GM03348 (cell line): Measurements from ENCODE around the gene MIDN.

Experiments used
- DNase-seq: peaks from one replicate; pipeline ENCODE4 v3.0.0; 2012; ENCODE audit warnings: low spot score

MIDN gene

DNA sequence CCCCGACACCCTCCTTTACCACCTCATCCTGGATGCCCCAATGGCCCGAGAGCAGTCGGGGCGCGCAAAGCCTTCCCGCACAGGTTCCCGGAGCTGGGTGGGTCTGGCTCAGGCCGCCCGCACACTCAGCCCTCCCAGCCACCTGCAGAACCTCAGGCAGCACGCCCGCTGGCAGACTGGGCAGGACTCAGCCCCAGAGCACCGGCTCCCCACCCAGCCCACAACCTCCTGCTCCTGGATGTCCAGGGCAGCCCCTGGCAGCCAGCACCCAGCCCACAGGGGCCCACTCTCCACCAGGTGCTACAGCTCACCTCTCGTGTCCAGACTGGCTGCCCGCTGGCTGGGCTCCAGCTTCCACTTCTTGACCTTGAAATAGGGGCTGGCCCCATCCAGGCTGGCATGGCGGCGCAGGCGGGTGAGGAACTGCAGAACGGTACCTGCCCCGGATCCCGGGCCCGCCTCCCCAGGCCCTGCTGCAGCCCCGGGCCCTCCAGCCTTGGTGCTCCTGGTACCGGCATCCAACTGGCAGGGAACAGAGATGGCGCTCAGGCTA lies 15.2 kb upstream of the MIDN start:
- no peak for DNase-seq

DNA sequence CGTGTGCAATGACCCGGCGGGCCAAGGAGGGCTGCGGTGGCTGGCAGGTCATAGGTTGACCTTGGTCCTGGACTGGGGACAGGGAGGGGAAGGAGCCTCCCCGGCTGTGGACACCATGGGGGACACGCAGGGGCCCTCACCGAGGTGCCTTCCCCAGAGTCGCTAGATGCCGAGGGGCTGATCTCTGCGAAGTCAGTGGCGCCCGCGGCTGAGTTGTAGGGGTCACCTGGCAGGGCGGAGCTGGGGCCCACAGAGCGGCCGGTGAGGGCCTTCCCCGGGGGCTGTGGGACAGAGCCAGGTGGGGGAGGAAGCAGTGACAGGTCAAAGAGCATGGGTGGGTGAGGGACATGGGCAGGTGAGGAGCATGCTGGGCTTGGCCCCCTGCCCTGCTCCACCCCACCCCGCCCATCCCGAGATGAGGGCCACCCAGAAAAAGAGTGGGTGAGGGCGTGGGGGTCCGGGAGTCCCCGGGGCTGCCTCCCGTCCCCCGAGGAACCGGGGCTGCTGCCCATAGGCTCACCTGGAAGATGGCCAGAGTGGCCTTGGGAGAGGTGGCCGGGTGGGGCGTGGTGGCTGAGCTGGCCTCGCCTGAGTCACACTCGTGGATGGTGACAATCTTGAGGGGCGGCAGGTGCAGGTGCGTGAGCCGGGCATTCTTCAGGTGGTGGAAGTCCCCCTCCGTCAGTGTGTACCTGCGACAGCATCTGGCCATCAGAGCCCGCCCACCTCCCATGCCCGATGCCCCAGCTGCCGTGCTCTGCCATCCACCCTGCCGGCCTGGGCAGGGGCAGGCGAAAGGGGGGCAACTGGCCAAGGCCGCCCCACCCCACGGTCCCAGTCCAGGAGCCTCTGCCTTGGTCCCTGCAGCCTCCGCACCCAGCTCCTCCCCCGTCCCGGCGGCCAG lies 14.1 kb upstream of the MIDN start:
- no peak for DNase-seq

DNA sequence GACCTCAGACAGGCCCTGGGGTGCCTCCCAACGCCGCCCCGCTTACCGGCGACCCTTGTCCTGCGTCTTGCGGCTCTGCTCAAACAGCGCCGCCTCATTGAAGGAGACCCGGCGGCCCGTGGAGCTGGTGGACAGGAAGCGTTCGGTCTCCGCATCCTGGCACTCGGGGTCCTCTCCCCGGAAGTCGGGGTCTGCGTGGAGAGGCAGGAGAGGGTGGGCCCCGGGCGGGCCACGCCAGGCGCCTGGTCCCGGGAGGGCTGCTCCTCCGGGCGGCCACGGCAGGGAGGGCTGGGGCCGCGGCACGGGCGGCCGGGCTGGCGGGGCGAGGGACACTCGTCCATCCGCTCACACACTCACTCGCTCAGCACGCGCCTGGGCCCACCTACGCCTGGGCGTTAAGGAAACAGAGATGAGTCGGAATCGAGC lies 13.4 kb upstream of the MIDN start:
- no peak for DNase-seq

DNA sequence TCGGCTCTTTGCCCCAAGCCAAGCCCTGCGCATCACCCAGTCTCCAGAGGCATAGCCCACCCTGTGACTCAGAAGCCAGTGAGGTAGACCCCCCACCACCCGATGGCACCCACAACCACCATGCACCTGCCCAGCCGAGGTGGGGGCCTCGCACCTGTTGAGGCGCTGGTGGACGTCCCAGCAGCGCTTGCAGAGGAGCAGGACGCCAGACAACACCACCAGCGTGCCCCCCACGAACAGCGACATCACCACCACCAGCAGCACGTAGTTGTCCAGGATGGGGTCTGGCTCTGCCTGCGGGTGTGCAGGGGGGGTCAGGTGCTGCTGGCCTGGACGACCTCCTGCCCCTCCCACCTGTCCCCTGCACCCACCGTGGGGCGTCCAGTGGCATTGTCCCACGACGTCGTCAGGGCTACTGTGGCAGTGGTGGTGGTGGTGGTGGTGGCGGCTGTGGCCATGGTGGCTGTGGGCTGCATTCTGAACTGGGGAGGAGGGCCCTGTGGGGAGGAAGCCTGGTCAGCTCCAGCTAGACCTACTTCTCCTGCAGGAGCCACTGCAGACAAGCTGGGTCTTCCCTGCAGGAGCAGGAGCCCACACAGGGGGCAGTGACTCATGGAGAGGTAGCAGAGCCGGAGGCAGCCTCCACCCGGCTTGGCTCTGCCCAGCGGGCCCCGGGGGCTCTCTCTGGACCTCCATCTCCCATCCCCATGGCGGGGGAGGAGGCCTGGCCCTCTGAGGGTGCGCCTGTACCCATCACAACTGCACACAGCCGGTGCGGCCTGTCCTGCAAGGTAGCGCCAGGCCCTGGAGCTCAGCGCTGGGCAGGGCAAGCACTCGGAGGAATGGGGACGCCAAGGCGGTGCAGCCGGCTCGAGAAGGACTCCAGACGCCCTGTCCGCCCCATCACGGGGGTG lies 12.5 kb upstream of the MIDN start:
- no peak for DNase-seq

GRCh38 chr19:1236576-1236975 lies 11.8 kb upstream of the MIDN start:
- DNase-seq = peak; percentile 42

GRCh38 chr19:1237027-1237659 lies 11.2 kb upstream of the MIDN start:
- peak; percentile 67 for DNase-seq

GRCh38 chr19:1237754-1238368 lies 10.5 kb upstream of the MIDN start, which contains the start of gene CBARP:
Gene CBARP (minus strand): TSS chr19:1238005. CDS start chr19:1236100, 1,905 bp downstream.
- peak; percentile 82 for DNase-seq

- DNase-seq = no peak
Measured at GRCh38 chr19:1238369-1239303, 9.7 kb upstream of the MIDN start.

DNA sequence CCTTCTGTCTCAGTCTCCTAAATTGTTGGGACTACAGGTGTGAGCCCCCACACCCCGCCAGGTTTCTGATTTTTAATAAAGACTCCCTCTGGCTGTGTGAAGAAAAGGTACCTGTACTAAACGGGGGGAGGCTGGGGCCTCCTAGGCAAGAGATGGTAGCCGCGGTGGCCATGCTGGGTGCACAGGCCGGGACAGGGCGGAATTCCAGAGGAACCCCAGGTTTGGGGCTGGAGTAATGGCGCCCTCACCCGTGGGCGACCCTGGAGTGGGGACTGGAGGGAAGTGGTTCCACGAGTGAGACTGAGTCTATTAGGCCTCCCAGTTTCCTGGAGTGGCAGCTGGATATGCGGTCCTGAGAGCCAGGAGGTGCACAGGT lies 9.0 kb upstream of the MIDN start:
- no peak for DNase-seq

GRCh38 chr19:1239796-1240737 lies 8.3 kb upstream of the MIDN start:
- DNase-seq = peak; percentile 99

- no peak for DNase-seq
Measured at GRCh38 chr19:1240925-1241324, 7.5 kb upstream of the MIDN start.

DNA sequence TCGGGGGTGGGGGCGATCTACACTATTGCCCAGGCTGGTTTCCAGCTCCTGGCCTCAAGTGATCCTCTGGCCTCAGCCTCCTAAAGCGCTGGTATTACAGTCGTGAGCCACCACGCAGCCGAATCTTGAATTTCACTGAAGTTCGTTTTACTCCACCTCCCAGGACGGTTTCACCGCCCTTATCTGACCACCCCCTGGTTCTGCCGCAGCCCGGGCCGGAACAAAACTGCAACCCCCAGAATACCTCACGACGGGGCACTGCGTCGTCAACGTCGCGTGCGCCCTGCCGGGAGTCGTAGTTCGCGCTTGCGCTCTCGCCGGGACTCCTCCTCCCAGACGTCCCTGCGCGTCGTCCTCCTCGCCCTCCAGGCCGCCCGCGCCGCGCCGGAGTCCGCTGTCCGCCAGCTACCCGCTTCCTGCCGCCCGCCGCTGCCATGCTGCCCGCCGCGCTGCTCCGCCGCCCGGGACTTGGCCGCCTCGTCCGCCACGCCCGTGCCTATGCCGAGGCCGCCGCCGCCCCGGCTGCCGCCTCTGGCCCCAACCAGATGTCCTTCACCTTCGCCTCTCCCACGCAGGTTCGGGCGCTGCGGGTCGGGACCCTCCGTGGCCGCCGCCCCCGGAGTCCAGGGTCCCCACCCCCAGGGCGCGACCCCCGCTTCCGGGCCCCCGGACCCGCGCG lies 6.8 kb upstream of the MIDN start, which contains the start of gene ATP5F1D:
Gene ATP5F1D (plus strand): TSS at position 335 of the 679 bp plus-strand sequence. CDS start 100 bp downstream, at position 435.
- DNase-seq = peak; percentile 95

- peak; percentile 90 for DNase-seq
Measured at GRCh38 chr19:1243768-1244692, 4.4 kb upstream of the MIDN start.

GRCh38 chr19:1244693-1245451 lies 3.5 kb upstream of the MIDN start:
- peak; percentile 44 for DNase-seq

GRCh38 chr19:1245494-1246264 lies 2.7 kb upstream of the MIDN start:
- DNase-seq = no peak
